Measurements from ENCODE around the gene INTS3. TPM values are rescaled to one million over a fixed set of nuclear protein-coding genes. Genes with fewer than 3 reads are reported as not detected.

INTS3 gene
- total and polyA plus RNA-seq, 2 of the 8 experiments (the other 6 are each of a cell fraction or from before 2014, with no cell fraction given) = 66.8 to 93.2 TPM

GRCh38 chr1:153790313-153790965 is 62.6 kb downstream of the INTS3 start:
- no peaks in the 10 kb centered on the region; a peak in 1 of 7 replicates for H3K27me3 ChIP-seq (replicated peaks in 1 of 4; ENCODE audit: control insufficient read depth in 3 of 4, extremely low read depth in 1 of 4, insufficient read depth in 3 of 4, low read length in 3 of 4)
- no peak overlapping the region for H3K56ac ChIP-seq (replicated peaks; ENCODE audit: insufficient read length, low read depth, low read length)
- no peak overlapping the region for H3K18ac ChIP-seq (ENCODE audit: extremely low read depth, low read length)
- peak overlapping the region; percentile 9; the same call in 1 of the 2 replicates for H4K8ac ChIP-seq (ENCODE audit: extremely low read depth, insufficient read depth, low read length)
- H2BK5ac ChIP-seq (ENCODE audit: low read depth, low read length) = no peak overlapping the region
- no peak overlapping the region for H2AFZ ChIP-seq (ENCODE audit: low read length)
- H3K14ac ChIP-seq (ENCODE audit: insufficient read length) = no peak overlapping the region
- H3K23me2 ChIP-seq (ENCODE audit: low read depth, low read length) = no peaks in the 10 kb centered on the region; the same call in 1 of the 2 replicates
- no peaks in the 10 kb centered on the region for H3K79me1 ChIP-seq (ENCODE audit: low read depth, low read length)
- H3K79me2 ChIP-seq (ENCODE audit: control insufficient read depth in 1 of 2, insufficient read depth in 2 of 2, low read length in 2 of 2) = no peaks in the 10 kb centered on the region
- H4K91ac ChIP-seq (replicated peaks; ENCODE audit: insufficient read length, low read length) = no peak overlapping the region
- H2AK5ac ChIP-seq (ENCODE audit: low read depth, low read length) = no peak overlapping the region
- WGBS, 2 experiments (ENCODE audit: extremely low coverage in 1 of 2, insufficient coverage in 1 of 2, insufficient read length in 1 of 2, insufficient replicate concordance in 2 of 2, low coverage in 1 of 2, low lambda C conversion rate in 2 of 2, missing lambda C conversion rate in 1 of 2) = 89% methylated on average over 16 of the region's 16 CpGs; no CpG with 5 or more reads in 1 of the 2 experiments
- no peaks in the 10 kb centered on the region for H4K20me1 ChIP-seq (replicated peaks in 1 of 2; ENCODE audit: control insufficient read depth in 1 of 2, insufficient read depth in 2 of 2, low read length in 2 of 2)
- no peak overlapping the region for H2BK20ac ChIP-seq (ENCODE audit: low read length)
- no peak for DNase-seq (ENCODE audit: low read depth in 1 of 2, low spot score in 2 of 2)
- H3K27ac ChIP-seq (ENCODE audit: low read depth, low read length) = no peak overlapping the region
- H2BK15ac ChIP-seq (ENCODE audit: low read length) = no peak overlapping the region
- H2BK12ac ChIP-seq (ENCODE audit: low read depth, low read length) = no peak overlapping the region
- H3K36me3 ChIP-seq (ENCODE audit: control insufficient read depth in 2 of 4, insufficient read depth in 4 of 4, low read length in 3 of 4) = no peaks in the 10 kb centered on the region
- H2BK120ac ChIP-seq (replicated peaks; ENCODE audit: low read depth, low read length) = no peak overlapping the region
- no peak overlapping the region for H4K5ac ChIP-seq (ENCODE audit: insufficient read length, low read depth, low read length)
- ChIA-PET POLR2A (ENCODE audit: partially characterized antibody) (interaction anchor here (0.9 to 15.1 kb wide), 7 partner anchors 9 to 203 kb away, joined by 3 to 153 read pairs (median 6); partner anchors contain the start of genes RPS27, SLC27A3 and SLC39A1), CTCF (ENCODE audit: partially characterized antibody) (interaction anchor here (0.7 to 1.3 kb wide), 2 partner anchors 33 to 114 kb away, joined by 3 read pairs; no protein-coding TSS in a partner anchor)
- no peak overlapping the region for H3K4me2 ChIP-seq (ENCODE audit: insufficient read depth in 1 of 2, low read depth in 2 of 2, low read length in 2 of 2)
- H3K4me1 ChIP-seq (replicated peaks in 1 of 4; ENCODE audit: control insufficient read depth in 3 of 4, insufficient read depth in 4 of 4, low read length in 3 of 4) = peaks cover 6 to 28% (median 21%) of the 10 kb centered on the region in 4 experiments
- H3K23ac ChIP-seq (ENCODE audit: insufficient read length) = no peak overlapping the region
- H3K4me3 ChIP-seq (ENCODE audit: extremely low read depth in 1 of 4, insufficient read depth in 2 of 4, low read depth in 3 of 4, low read length in 4 of 4) = no peak overlapping the region
- H3K9ac ChIP-seq (replicated peaks in 1 of 4; ENCODE audit: extremely low read depth in 1 of 4, low read depth in 3 of 4, low read length in 3 of 4) = no peak overlapping the region
- no peak overlapping the region for H3K4ac ChIP-seq (replicated peaks; ENCODE audit: insufficient read length, low read depth, low read length)
- FAIRE-seq = no peak
- H3K9me3 ChIP-seq (ENCODE audit: insufficient read depth in 2 of 2, low read depth in 1 of 2, low read length in 1 of 2) = no peaks in the 10 kb centered on the region

Measured in H1 (cell line).